HG03095 (cell line): ENCODE measurements around the gene BCR.
"Not testable (repeated sequence)": the region's sequence is repeated elsewhere in the genome, so short reads cannot be mapped to it uniquely, and the experiment has no call there.

Experiments used
- ATAC-seq: cut with Tn5 transposase; IDR thresholded peaks from one replicate; pipeline ENCODE4 v1.9.1; 2021; ENCODE audit warnings: moderate library complexity; ENCODE audit not compliant: unreplicated experiment

BCR gene

GRCh38 chr22:23180301-23180892, at the start of gene BCR:
Gene BCR, plus strand, starts transcription at chr22:23180509. Its CDS starts 452 bp downstream, at chr22:23180961.
- no peak for ATAC-seq

DNA sequence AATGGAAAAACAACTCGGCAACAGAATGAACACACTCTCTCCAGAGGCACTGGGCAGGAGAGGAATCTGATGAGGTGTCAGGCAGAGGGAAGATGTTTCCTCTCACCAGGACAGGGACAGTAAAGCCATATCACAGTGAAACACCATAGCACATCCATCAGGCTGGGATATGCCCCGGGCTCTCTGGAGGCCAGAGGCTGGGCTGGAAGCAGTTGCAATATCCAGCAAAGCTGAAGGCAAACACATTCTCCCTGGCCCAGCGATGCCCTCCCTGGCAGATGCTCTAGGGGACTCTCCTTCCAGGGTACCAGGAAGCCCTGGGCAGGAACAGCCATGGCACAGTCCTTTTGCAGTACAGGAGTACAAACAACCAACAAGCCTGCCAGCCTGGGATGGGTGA, 49.6 kb upstream of the BCR start:
- no peak for ATAC-seq

DNA sequence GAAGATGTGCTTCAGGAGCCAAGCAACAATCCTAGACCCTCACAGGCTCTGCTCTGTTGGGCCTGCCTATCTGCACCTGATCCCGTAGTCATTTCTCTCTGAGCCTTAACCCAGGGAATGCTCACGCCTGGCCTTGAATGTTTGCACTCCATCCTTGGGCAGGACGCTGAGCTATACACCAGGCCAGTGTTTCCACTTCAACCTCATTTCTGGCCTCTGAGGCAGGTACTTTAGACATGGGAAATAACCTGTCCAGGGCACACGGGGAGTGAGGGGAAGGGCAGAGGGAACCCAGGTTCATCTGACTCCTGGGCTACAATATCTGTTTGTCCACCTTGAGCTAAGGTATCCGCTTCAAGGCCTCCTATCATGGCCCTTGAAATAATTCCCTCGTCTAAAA, 48.4 kb upstream of the BCR start:
- ATAC-seq: no peak

GRCh38 chr22:23132376-23133091, 47.8 kb upstream of the BCR start:
- ATAC-seq: no peak

GRCh38 chr22:23133922-23134321, 46.4 kb upstream of the BCR start:
- ATAC-seq: no peak

DNA sequence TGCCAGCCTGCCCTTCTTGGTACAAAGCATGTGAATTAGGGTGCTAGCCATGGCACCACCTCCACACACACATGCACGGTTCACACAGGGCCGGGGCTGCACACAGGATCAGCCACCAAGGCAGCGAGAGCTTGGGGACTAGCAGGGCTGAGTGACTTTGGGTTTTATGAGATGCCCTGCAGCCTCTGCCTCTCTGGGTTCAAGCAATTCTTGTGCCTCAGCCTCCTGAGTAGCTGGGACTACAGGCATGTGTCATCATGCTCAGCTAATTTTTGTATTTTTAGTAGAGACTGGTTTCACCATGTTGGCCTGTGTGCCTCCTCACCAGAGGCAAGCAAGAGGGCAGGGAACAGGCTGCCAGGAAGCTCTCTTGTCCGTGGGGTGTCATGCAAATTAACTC, 43.3 kb upstream of the BCR start:
- not testable (repeated sequence) for ATAC-seq

DNA sequence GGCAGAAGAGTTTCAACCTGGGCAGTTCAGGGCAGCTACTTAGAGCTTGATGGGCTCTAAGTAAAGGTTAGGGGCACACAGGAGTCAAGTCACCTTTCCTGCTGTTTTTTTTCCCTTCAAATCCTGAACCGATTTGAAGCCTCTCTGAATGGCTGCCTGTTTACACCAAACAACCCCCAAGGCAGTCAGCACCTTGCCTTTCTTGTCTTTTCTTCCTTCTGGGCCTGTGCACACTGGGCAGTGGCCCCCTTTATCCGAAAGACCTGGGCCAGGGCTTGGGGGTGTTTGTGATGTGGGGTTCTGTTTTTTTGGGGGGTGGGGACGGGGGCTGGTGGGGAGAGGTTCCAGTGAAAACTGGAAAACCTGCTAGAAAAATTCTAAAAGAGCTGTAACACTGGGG, 42.8 kb upstream of the BCR start:
- ATAC-seq: no peak

DNA sequence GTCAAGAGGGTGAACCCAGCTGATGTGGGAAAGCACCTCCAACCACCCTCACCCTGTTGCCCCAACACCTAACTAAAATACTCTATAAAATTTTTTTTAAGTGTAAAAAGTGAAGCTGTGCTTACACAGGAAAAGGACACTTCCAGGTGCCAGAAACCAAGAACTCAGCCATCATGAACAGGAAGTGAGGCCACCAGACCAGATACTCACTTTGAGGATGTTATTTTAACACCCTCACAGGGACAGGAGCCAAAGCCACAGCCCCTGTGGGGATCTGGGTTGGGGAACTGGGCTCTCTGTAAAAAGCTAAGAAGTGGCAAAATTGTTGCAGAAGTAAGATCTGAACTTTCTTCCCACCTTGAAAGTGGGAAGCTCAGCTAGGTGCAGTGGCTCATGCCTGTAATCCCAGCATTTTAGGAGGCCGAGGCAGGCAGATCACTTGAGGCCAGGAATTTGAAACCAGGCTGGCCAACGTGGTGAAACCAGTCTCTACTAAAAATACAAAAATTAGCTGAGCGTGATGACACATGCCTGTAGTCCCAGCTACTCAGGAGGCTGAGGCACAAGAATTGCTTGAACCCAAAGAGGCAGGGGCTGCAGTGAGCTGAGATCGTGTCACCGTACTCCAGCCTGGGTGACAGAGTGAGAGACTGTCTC, 42.3 kb upstream of the BCR start:
- ATAC-seq: no peak

DNA sequence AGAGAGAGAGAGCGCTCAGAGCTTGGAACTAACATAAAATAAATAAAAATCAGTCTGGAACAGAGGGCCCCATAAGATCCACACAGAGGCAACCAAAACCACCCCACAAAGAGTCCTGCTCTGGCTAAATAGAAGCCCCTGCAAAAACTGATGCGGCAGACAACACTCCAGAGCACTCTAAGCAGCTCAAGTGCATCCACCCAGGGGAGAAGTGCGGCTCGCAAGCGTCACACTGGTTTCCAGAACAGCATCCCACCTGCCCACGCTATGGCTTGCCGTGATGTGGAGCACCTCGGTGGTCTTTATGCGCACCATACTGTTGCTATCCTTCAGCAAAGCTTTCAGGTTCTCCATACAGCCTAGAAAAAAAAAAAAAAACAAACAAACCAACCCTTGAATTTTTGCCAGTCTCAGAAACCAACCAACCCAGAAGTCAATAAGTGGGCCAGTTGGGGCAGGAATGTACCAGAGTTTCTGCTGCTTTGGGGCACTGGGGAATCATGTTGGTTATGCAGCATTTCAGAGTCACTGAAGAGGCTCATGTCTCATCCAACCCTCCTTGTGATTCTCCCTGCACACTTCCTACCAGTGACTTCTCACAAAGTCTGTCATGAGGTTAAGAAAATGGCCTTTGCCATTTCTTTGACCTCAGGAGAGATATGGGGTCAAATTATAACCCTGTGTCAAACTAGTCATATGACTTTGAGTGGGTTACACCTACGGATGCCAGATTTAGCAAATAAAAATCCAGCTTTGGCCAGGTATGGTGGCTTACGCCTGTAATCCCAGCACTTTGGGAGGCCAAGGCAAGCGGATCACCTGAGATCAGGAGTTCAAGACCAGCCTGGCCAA, 41.5 kb upstream of the BCR start:
- no peak for ATAC-seq

DNA sequence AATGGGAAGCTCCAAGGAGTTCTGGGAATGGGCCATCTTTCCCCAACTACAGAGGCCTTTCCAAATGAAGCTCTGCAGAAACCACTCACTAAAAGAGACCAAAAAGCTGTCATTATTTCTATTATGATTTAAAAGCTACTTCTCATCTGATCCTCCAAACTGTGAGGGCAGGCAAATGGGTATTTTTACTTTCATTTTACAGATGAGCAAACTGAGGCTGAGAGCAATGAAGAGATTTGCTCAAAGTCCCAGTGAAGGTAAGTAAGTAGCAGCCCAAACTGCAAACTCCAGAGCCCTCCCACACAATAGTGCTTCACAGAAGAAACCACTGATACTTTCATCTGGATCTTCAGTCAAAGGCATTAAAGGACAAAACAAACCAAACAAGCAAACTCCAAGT, 39.9 kb upstream of the BCR start:
- ATAC-seq: no peak

DNA sequence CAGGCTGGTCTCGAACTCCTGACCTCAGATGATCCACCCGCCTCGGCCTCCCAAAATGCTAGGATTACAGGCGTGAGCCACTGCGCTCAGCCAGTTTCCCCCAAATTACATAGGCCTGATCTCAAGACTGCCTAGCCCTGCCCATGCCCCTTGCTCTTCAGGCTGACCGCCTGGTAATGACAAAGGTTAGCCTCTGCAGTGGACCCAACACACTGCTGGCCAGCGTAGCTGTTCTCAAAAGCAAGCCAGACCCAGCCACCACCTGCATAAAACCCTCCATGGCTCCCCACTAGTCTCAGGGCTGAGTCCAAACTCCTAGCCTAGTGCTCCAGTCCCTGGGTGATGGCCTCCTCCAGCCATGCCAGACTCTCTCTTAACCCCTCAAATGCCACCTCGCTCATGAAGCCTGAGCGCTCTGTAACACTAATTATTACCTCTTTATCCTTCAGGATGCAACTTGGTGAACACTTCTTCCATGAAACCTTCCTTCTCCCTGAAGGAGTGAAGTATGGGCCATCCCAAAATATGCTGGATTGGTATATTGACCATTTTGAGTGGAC, 37.7 kb upstream of the BCR start:
- ATAC-seq: no peak

- no peak for ATAC-seq
Observed at GRCh38 chr22:23143119-23143518, 37.2 kb upstream of the BCR start.

DNA sequence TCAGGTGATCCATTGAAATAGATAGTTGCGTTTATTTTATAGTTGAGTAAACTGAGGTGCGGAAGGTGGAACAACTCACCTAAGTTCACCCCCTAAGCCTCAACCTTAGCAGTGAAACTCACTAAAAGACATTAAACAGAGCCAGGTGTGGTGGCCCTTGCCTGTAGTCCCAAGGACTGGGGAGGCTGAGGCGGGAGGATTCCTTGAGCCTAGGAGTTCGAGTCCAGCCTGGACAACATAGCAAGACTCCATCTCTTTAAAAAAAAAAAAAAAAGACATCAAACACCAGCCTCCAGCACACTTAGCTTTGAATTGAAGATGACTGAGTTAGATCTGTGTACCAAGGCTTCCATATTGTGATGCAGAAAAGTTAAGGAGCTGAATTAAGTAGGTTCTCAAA, 35.9 kb upstream of the BCR start:
- no peak for ATAC-seq

GRCh38 chr22:23144932-23145877, 35.1 kb upstream of the BCR start, which contains the start of gene RAB36:
Gene RAB36, plus strand, starts transcription at chr22:23145477. Its CDS starts 1,140 bp downstream, at chr22:23146617.
- ATAC-seq: no peak

DNA sequence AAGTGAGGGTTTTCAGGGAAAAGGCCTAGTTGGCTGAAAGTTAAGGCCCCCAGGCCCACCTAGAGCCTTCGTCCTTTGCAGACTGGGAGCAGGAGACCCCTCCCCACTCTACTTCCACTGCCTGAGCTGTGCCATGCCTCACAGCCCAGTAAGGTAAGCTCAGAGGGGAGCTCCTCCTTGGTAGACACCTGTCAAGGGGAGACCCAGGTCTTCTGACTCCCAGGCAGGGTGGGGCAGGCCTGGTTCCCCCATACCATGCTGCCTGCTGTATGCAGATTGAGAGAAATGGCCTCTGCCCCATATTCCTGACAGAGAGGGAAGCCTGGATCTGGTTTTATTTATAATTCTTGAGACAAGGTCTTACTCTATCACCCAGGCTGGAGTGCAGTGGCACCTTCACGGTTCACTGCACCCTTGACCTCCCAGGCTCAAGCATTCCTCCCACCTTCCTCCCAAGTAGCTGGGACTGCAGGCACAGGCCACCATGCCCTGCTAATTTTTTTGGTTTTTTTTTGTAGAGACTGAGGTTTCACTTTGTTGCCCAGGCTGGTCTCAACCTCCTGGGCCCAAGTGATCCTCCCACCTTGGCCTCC, 34.3 kb upstream of the BCR start:
- ATAC-seq: no peak

DNA sequence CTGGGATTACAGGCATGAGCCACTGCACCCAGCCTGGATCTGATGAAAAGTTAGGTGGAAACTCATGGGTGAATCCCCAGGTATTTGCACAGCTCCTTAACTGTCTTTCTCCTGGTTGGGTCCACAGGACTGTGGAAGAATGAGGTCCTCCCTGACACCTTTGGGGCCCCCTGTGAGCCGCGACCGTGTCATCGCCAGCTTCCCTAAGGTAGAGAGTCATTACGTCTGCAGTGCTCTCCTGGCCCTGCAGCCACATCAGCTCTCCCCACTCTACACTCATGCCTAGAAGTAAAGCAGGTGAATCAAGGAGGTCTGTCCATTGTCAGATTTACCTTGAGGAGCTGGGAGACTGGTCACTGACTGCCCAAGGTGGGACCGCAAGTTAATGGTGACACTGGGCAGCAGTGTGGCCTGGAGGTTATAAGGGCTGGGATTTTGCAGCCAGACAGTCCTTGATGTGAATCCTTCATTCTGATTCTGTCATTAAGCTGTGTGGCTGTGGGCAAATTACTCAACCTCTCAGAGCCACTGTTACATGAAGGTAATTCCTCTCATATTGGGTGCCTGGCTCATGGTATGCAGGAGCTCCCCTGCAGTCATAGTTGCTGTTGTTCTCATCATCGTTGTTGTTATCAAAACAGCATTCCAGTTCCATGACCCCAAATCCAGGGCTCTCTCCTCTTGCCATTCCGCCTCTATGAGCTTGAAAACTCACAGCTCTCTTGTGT, 33.7 kb upstream of the BCR start:
- ATAC-seq: no peak

GRCh38 chr22:23147617-23148387, 32.5 kb upstream of the BCR start:
- ATAC-seq: no peak

DNA sequence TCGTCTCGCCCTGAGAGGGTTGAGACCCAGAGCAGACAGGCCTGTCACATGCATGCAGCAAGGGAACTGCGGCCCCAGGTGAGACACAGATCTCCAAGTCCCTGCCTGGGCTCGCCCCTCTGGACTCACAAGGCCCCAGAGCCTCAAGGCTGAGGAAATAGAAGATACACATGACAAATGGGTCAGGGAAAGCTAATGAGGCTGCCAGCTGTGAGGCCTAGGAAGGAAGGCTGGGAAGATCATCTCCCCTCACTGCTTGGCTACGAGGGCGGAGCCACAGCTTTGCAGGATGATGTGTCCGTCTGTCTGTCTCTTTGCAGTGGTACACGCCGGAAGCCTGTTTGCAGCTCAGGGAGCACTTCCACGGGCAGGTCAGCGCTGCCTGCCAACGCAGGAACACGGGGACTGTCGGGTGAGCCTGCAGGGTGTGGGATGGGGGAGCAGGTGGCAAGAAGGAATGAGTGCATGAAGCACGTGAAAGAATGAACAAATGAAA, 30.5 kb upstream of the BCR start:
- no peak for ATAC-seq
